Neural cell (in vitro differentiated cells): ENCODE results near the gene TTC31.

Experiments
- CTCF ChIP-seq: fragments of 450-650 bp; IDR thresholded peaks from 2 replicates; pipeline ENCODE4 v1.5.1; 2014; ENCODE audit warnings: antibody characterized with exemption, mild to moderate bottlenecking, moderate library complexity; ENCODE audit not compliant: poor library complexity, severe bottlenecking
- EP300 ChIP-seq: fragments of 450-650 bp; conservative IDR thresholded peaks from 2 replicates; pipeline ENCODE4 v1.6.1; 2014; ENCODE audit warnings: antibody characterized with exemption, mild to moderate bottlenecking, moderate library complexity; ENCODE audit not compliant: poor library complexity, severe bottlenecking
- EZH2 ChIP-seq: fragments of 200-600, 300-800 bp; shearing (Covaris generic), sonication (generic); IDR thresholded peaks from 2 replicates; pipeline ENCODE4 v1.6.1; 2014; ENCODE audit warnings: antibody characterized with exemption, low read length, borderline replicate concordance, mild to moderate bottlenecking; ENCODE audit not compliant: insufficient read depth, poor library complexity, severe bottlenecking
- TF ChIP-seq, protein P1 (sequence below): IDR thresholded peaks from 2 replicates; pipeline ENCODE4 v1.6.1; 2012; ENCODE audit warnings: borderline replicate concordance

- TF ChIP-seq CTCF (no peak), EZH2 (no peak), EP300 (no peak)
- TF ChIP-seq, protein P1, sequence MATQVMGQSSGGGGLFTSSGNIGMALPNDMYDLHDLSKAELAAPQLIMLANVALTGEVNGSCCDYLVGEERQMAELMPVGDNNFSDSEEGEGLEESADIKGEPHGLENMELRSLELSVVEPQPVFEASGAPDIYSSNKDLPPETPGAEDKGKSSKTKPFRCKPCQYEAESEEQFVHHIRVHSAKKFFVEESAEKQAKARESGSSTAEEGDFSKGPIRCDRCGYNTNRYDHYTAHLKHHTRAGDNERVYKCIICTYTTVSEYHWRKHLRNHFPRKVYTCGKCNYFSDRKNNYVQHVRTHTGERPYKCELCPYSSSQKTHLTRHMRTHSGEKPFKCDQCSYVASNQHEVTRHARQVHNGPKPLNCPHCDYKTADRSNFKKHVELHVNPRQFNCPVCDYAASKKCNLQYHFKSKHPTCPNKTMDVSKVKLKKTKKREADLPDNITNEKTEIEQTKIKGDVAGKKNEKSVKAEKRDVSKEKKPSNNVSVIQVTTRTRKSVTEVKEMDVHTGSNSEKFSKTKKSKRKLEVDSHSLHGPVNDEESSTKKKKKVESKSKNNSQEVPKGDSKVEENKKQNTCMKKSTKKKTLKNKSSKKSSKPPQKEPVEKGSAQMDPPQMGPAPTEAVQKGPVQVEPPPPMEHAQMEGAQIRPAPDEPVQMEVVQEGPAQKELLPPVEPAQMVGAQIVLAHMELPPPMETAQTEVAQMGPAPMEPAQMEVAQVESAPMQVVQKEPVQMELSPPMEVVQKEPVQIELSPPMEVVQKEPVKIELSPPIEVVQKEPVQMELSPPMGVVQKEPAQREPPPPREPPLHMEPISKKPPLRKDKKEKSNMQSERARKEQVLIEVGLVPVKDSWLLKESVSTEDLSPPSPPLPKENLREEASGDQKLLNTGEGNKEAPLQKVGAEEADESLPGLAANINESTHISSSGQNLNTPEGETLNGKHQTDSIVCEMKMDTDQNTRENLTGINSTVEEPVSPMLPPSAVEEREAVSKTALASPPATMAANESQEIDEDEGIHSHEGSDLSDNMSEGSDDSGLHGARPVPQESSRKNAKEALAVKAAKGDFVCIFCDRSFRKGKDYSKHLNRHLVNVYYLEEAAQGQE: no peak
Measured at GRCh38 chr2:74505448-74506246, 22.8 kb downstream of the TTC31 start.
